DMS79 treated with DMSO at 0.1 percent for 48 hours (cell line): ENCODE measurements around the gene FBXL17.

Source experiments
- DNase-seq: peaks from one replicate; lab custom pipeline; 2025; lab: John Stamatoyannopoulos, UW

FBXL17 gene

GRCh38 chr5:108373426-108373825 lies 8.5 kb downstream of the FBXL17 start:
- no peak for DNase-seq

- DNase-seq: no peak
These were observed 9.5 kb downstream of the FBXL17 start for GRCh38 chr5:108372369-108372768.

GRCh38 chr5:108371263-108371662 lies 10.6 kb downstream of the FBXL17 start:
- no peak for DNase-seq

- DNase-seq: no peak
These were observed 12.7 kb downstream of the FBXL17 start for GRCh38 chr5:108369167-108369566.

- peak; percentile 12 for DNase-seq
These were observed 14.1 kb downstream of the FBXL17 start for GRCh38 chr5:108367679-108368334.

- DNase-seq: no peak
These were observed 15.4 kb downstream of the FBXL17 start for GRCh38 chr5:108366500-108366899.

- no peak for DNase-seq
These were observed 20.1 kb downstream of the FBXL17 start for GRCh38 chr5:108361771-108362170.

- DNase-seq: no peak
These were observed 20.7 kb downstream of the FBXL17 start for GRCh38 chr5:108361239-108361638.

GRCh38 chr5:108360280-108360679 lies 21.6 kb downstream of the FBXL17 start:
- no peak for DNase-seq

GRCh38 chr5:108356286-108356685 lies 25.6 kb downstream of the FBXL17 start:
- DNase-seq: no peak

GRCh38 chr5:108353087-108353486 lies 28.8 kb downstream of the FBXL17 start:
- no peak for DNase-seq

- peak; percentile 27 for DNase-seq
These were observed 36.2 kb downstream of the FBXL17 start for GRCh38 chr5:108345541-108346171.

- no peak for DNase-seq
These were observed 37.6 kb downstream of the FBXL17 start for GRCh38 chr5:108344103-108344822.

- no peak for DNase-seq
These were observed 40.0 kb downstream of the FBXL17 start for GRCh38 chr5:108341866-108342265.

- no peak for DNase-seq
These were observed 41.8 kb downstream of the FBXL17 start for GRCh38 chr5:108340131-108340530.

GRCh38 chr5:108339220-108339619 lies 42.7 kb downstream of the FBXL17 start:
- DNase-seq: no peak

- no peak for DNase-seq
These were observed 47.7 kb downstream of the FBXL17 start for GRCh38 chr5:108334225-108334624.

GRCh38 chr5:108326982-108327381 lies 54.9 kb downstream of the FBXL17 start:
- no peak for DNase-seq

GRCh38 chr5:108324886-108325285 lies 57.0 kb downstream of the FBXL17 start:
- DNase-seq: no peak

GRCh38 chr5:108321341-108321740 lies 60.6 kb downstream of the FBXL17 start:
- DNase-seq: no peak

GRCh38 chr5:108320231-108320630 lies 61.7 kb downstream of the FBXL17 start:
- DNase-seq: no peak

GRCh38 chr5:108315829-108316228 lies 66.1 kb downstream of the FBXL17 start:
- no peak for DNase-seq

- no peak for DNase-seq
These were observed 69.6 kb downstream of the FBXL17 start for GRCh38 chr5:108312258-108312657.
